Measurements from ENCODE around the gene SORBS1. TPM values are rescaled to one million over a fixed set of nuclear protein-coding genes. Genes with fewer than 3 reads are reported as not detected.

Gene SORBS1
- total and polyA plus RNA-seq, 2 donors (not counting 3 experiments of a cell fraction or from before 2014, with no cell fraction given) = 2.0 to 7.9 TPM

- POLR2A ChIA-PET = no interaction called here
- H2AFZ ChIP-seq (ENCODE audit: low read depth, low read length) = peak overlapping the region; percentile 67
These were observed 271.2 kb downstream of the SORBS1 start for GRCh38 chr10:95289921-95290421.

More at GRCh38 chr10:95289921-95290421, 271.2 kb downstream of the SORBS1 start:
- Histone ChIP-seq H3K9ac (replicated peaks; ENCODE audit: extremely low read depth, insufficient read depth, low read length) (peak overlapping the region; percentile 73), H4K20me1 (replicated peaks; ENCODE audit: control insufficient read depth, extremely low read depth, insufficient read depth, low read length) (no peaks in the 10 kb centered on the region), H3K4me3 (replicated peaks in 1 of 3; ENCODE audit: insufficient read depth in 1 of 3, low read depth in 1 of 3, low read length in 3 of 3) (peak overlapping the region; percentile 61 to 91 (median 70)), H3K9me3 (replicated peaks; ENCODE audit: control insufficient read depth, insufficient read depth, low read length) (no peaks in the 10 kb centered on the region), H3K27me3 (ENCODE audit: control insufficient read depth in 2 of 2, insufficient read depth in 2 of 2, low read length in 2 of 2) (no peaks in the 10 kb centered on the region), H3K4me2 (ENCODE audit: insufficient read depth, low read length) (peak overlapping the region; percentile 79), H3K79me2 (ENCODE audit: control insufficient read depth, insufficient read depth, low read length) (peaks cover 44% of the 10 kb centered on the region), H3K9me1 (replicated peaks; ENCODE audit: control insufficient read depth, extremely low read depth, insufficient read depth, low read length) (no peaks in the 10 kb centered on the region), H3K36me3 (ENCODE audit: control insufficient read depth in 2 of 2, extremely low read depth in 1 of 2, insufficient read depth in 2 of 2, low read length in 2 of 2) (no peaks in the 10 kb centered on the region), H3K27ac (ENCODE audit: insufficient read depth, low read depth, low read length) (no peak overlapping the region), H3K4me1 (ENCODE audit: control insufficient read depth, extremely low read depth, insufficient read depth, low read length) (peaks cover 29% of the 10 kb centered on the region)
- FAIRE-seq (no peak), DNase-seq (ENCODE audit: low read depth, low spot score) (no peak)
- TSS peak; percentile 27 for BruUV-seq (replicated peaks)
- intact Hi-C loops (cut with micrococcal nuclease) (loop anchor here (1.0 to 2.0 kb wide), 3 partner anchors 17 to 73 kb away; no protein-coding TSS in a partner anchor), dilution Hi-C loops (cut with MboI; ENCODE audit: extremely low pct_ligation_motif_present, low sequenced_read_pairs) (no loop called here)
- CTCF ChIA-PET = interaction anchor here (1.0 to 2.6 kb wide), 5 partner anchors 21 to 70 kb away, joined by 3 to 16 read pairs (median 4); no protein-coding TSS in a partner anchor
- TF ChIP-seq GATA2 (IDR thresholded peaks at IDR 0.05; ENCODE audit: insufficient read depth, insufficient read length, low read depth, low read length) (no peak), POLR2AphosphoS5 (IDR thresholded peaks at IDR 0.05; ENCODE audit: insufficient read depth, low read depth, low read length) (no peak), JUN (IDR thresholded peaks at IDR 0.05; ENCODE audit: borderline replicate concordance, insufficient read depth, insufficient read length, low read depth) (no peak), POLR2A (IDR thresholded peaks at IDR 0.05; ENCODE audit: low read depth, low read length) (no peak)
- TF ChIP-seq, protein P1, sequence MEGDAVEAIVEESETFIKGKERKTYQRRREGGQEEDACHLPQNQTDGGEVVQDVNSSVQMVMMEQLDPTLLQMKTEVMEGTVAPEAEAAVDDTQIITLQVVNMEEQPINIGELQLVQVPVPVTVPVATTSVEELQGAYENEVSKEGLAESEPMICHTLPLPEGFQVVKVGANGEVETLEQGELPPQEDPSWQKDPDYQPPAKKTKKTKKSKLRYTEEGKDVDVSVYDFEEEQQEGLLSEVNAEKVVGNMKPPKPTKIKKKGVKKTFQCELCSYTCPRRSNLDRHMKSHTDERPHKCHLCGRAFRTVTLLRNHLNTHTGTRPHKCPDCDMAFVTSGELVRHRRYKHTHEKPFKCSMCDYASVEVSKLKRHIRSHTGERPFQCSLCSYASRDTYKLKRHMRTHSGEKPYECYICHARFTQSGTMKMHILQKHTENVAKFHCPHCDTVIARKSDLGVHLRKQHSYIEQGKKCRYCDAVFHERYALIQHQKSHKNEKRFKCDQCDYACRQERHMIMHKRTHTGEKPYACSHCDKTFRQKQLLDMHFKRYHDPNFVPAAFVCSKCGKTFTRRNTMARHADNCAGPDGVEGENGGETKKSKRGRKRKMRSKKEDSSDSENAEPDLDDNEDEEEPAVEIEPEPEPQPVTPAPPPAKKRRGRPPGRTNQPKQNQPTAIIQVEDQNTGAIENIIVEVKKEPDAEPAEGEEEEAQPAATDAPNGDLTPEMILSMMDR (IDR thresholded peaks at IDR 0.05; ENCODE audit: extremely low read depth in 1 of 2, insufficient read depth in 1 of 2, low read depth in 1 of 2, low read length in 2 of 2) = no peak

All from endothelial cell of umbilical vein (primary cell).